ENCODE results near the gene RAB3IL1.
A peak's percentile ranks its signal among the peaks of the same experiment; 100 is the strongest.

- TF ChIP-seq CTCF (IDR thresholded peaks at IDR 0.05) (no peak), POLR2A (IDR thresholded peaks at IDR 0.05) (peak in 1 of 3 donors; percentile 3)
Measured at GRCh38 chr11:61854206-61854895, 63.0 kb downstream of the RAB3IL1 start.

Data from body of pancreas (tissue), 4 donors.